MG63 (cell line): ENCODE measurements around the gene SP6. TPM values are rescaled to one million over a fixed set of nuclear protein-coding genes. Genes with fewer than 3 reads are reported as not detected.

ENCODE experiments used
- DNase-seq: peaks from one replicate; pipeline ENCODE4 v3.0.0-alpha.2; 2020
- H3K27me3 ChIP-seq: fragments of 250-450 bp; sonication (Bioruptor Pico); 2 replicates; pipeline ENCODE4 v1.5.1; 2020; ENCODE audit warnings: mild to moderate bottlenecking, moderate library complexity
- H3K36me3 ChIP-seq: fragments of 250-450 bp; sonication (Bioruptor Pico); 2 replicates; pipeline ENCODE4 v1.5.1; 2020; ENCODE audit warnings: mild to moderate bottlenecking, moderate library complexity
- H3K4me3 ChIP-seq: fragments of 250-450 bp; sonication (Bioruptor Pico); 2 replicates; pipeline ENCODE4 v1.5.1; 2020; ENCODE audit warnings: mild to moderate bottlenecking, moderate library complexity
- H3K9me3 ChIP-seq: fragments of 250-450 bp; sonication (Bioruptor Pico); 2 replicates; pipeline ENCODE4 v1.5.1; 2020; ENCODE audit warnings: mild to moderate bottlenecking, moderate library complexity
- total RNA-seq: library from RNA; depleted of rRNA; stranded (reverse); fragments of >200 nt; shearing (Covaris generic); gene quantifications from 2 replicates; pipeline ENCODE4 v1.2.3, GENCODE V29; 2014; ENCODE audit warnings: low replicate concordance

Gene SP6
- total RNA-seq, 1 experiment from 2014 or later = not detected

GRCh38 chr17:47813077-47813476 lies 37.9 kb downstream of the SP6 start:
- no peak for DNase-seq
- Histone ChIP-seq H3K27me3 (no peaks in the 10 kb centered on the region), H3K4me3 (no peak overlapping the region), H3K9me3 (no peaks in the 10 kb centered on the region), H3K36me3 (peaks cover 20% of the 10 kb centered on the region)

- Histone ChIP-seq H3K4me3 (no peak overlapping the region), H3K27me3 (no peaks in the 10 kb centered on the region), H3K9me3 (no peaks in the 10 kb centered on the region), H3K36me3 (peaks cover 22% of the 10 kb centered on the region)
- no peak for DNase-seq
Measured at GRCh38 chr17:47812146-47812920, 38.6 kb downstream of the SP6 start.

DNA sequence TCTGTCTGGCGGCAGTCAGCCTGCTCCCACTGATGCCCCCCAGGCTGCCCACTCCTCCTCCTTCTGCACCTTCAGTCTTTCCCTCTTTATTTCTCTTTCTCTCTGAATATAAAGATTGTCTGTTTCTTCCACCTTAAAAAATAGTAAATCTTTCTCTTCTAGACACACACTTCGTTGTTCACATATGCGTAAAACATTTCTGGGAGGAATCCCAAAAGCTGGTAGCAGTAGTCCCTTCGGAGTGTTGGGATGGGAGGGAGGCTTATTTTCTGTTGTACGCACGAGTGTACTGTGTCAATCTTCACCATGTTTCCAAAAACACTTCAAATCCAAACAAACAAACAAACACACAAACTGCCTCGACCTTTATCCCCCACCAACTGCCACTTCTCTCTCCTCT lies 39.3 kb downstream of the SP6 start:
- Histone ChIP-seq H3K36me3 (peaks cover 28% of the 10 kb centered on the region), H3K4me3 (no peak overlapping the region), H3K27me3 (no peaks in the 10 kb centered on the region), H3K9me3 (no peaks in the 10 kb centered on the region)
- no peak for DNase-seq

- Histone ChIP-seq H3K27me3 (no peaks in the 10 kb centered on the region), H3K4me3 (no peak overlapping the region), H3K9me3 (no peaks in the 10 kb centered on the region), H3K36me3 (peaks cover 28% of the 10 kb centered on the region)
- DNase-seq = no peak
Measured at GRCh38 chr17:47810901-47811635, 39.9 kb downstream of the SP6 start.

DNA sequence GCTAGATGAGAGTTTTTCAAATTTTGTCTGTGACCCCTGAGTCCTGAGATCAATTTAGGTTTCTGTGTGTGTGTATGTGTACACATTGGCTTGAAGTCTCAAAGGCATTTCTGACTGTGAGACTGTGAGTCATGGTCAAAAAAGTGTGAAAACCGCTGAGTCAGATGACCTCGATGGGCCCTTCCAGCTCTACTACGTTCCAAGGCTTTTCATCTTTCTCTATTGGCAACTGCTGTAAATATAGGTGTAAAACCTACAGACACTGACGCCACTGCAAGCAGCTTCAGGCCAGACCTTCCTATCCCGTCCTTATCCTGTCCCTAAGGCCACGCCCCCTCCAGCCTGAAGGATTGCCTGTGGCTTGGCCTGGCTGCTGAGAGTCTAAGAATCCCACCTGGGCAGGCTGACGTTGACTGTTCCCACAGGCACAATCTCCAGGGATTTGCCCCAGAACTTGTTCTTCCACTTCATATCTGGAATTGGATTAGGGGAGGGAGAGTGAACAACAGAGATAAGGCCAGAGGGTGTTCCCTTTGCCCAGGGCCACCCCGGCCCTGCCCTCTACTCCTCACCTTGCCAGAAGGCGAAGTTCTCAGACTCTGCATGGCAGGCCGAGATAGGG lies 40.7 kb downstream of the SP6 start:
- peak; percentile 65 for DNase-seq
- Histone ChIP-seq H3K36me3 (peaks cover 28% of the 10 kb centered on the region), H3K27me3 (peaks cover under 1% of the 10 kb centered on the region; the same call in 1 of the 2 replicates), H3K4me3 (no peak overlapping the region), H3K9me3 (no peaks in the 10 kb centered on the region)

- H3K4me3 ChIP-seq = no peak overlapping the region
- peaks cover 2% of the 10 kb centered on the region; the same call in 1 of the 2 replicates for H3K27me3 ChIP-seq
- DNase-seq = no peak
- no peaks in the 10 kb centered on the region for H3K9me3 ChIP-seq
- peaks cover 28% of the 10 kb centered on the region for H3K36me3 ChIP-seq
Measured at GRCh38 chr17:47808830-47809480, 42.0 kb downstream of the SP6 start.

DNA sequence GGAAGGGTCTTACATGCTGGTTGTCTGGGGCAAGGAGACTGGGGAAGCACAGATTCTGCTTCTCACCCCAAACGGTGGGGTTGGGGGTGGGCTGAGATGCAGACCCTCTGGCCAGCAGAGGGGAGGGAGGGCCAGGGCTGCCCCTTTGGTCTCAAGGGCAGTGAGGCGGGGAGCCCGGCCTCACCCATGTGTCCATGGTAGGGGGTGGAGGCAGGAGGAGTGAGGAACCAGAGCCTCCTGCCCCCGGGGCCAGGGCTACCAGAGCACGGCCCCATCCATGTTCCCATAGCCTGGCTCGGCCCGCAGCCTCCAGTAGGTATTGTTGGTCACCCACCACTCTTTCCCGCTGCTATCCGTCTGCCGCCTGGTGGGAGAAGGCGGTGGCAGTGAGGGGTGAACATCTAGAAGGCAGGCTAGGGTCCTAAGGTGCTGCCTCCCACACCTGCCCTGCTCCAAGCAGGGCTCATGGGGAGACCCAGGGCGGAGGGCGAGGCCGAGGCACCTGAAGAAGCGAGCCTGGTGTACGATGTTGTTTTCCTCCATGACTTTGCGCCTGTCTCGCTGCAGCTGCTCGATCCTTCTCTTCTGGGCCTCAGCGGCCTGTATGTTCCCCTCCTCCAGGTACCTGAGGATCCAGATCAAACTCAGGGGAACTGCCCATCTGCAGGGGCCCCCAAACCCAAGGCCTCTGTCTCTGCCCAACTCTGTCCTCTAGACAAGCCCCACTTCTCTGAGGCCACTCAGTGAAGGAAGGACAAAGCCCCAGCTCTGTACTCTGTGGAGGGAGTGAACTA lies 42.7 kb downstream of the SP6 start:
- Histone ChIP-seq H3K9me3 (no peaks in the 10 kb centered on the region), H3K36me3 (peaks cover 28% of the 10 kb centered on the region), H3K4me3 (no peak overlapping the region), H3K27me3 (peaks cover 2% of the 10 kb centered on the region; the same call in 1 of the 2 replicates)
- DNase-seq = no peak

GRCh38 chr17:47807421-47807820 lies 43.5 kb downstream of the SP6 start:
- Histone ChIP-seq H3K27me3 (peaks cover 2% of the 10 kb centered on the region; the same call in 1 of the 2 replicates), H3K4me3 (no peak overlapping the region), H3K36me3 (peaks cover 28% of the 10 kb centered on the region), H3K9me3 (no peaks in the 10 kb centered on the region)
- DNase-seq = no peak

DNA sequence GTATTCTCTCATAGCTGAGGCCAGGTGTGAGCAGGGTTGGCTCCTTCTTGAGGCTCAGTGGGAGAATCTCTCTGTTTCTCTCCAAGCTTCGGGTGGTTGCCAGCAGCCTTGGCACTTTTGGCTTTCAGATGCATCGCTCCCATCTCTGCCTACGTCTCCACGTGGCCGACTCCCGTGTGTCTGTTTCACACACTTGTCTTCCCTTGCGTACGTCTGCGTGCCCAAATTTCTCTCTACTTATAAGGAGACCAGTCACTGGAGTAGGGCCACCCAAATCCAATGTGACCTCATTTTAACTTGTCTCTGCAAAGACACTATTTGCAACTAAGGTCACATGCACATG lies 44.1 kb downstream of the SP6 start:
- no peak overlapping the region for H3K4me3 ChIP-seq
- no peak for DNase-seq

GRCh38 chr17:47806026-47806912 lies 44.7 kb downstream of the SP6 start:
- DNase-seq = no peak

More for the DNA sequence above, 44.1 kb downstream of the SP6 start:
- Histone ChIP-seq H3K9me3 (no peaks in the 10 kb centered on the region), H3K27me3 (peaks cover 2% of the 10 kb centered on the region; the same call in 1 of the 2 replicates), H3K36me3 (peaks cover 28% of the 10 kb centered on the region)

DNA sequence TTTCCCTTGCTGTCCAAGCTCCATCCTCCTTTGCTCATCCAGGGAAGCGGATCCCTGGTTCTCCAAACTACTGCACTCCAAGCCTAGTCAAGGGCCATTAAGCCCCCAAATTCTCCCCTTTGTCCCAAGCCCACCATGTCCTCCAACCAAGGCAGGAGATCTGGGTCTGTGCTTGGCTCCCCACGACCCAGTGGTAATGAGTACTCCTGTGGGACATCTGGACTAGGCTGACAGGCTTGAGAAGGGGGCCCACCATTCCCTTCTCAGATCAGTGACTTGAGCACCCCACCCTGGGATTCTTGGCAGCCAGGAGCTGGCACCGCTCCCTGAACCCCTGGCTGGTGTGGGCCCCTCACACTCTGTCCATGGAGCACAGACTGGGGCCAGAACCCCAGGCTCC lies 46.5 kb downstream of the SP6 start:
- Histone ChIP-seq H3K36me3 (peaks cover 21% of the 10 kb centered on the region), H3K4me3 (no peak overlapping the region), H3K9me3 (no peaks in the 10 kb centered on the region), H3K27me3 (peaks cover 4% of the 10 kb centered on the region)
- no peak for DNase-seq

More at GRCh38 chr17:47806026-47806912, 44.7 kb downstream of the SP6 start:
- Histone ChIP-seq H3K4me3 (no peak overlapping the region), H3K9me3 (no peaks in the 10 kb centered on the region), H3K36me3 (peaks cover 28% of the 10 kb centered on the region), H3K27me3 (peaks cover 2% of the 10 kb centered on the region; the same call in 1 of the 2 replicates)

DNA sequence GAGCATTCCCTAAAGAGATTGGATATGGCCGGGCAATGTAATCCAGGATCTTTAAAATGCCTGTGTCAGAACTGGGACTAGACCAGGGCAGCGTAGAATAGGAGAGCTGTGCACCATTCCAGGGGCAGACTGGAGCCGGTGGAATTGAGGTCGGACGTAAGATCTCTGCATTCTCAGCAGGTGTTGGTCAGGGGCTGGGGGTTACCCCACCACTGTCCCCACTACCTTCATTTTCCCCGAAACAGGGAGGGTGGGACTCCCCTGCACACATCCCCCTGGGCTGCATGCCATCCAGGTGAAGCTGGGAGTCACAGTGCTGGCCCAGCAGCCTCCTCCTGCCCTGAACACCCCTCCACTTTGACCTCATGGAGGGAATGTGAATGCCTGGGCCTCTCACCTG lies 47.2 kb downstream of the SP6 start:
- H3K27me3 ChIP-seq = peaks cover 7% of the 10 kb centered on the region
- no peak overlapping the region for H3K4me3 ChIP-seq
- no peaks in the 10 kb centered on the region for H3K9me3 ChIP-seq
- DNase-seq = no peak
- peaks cover 14% of the 10 kb centered on the region for H3K36me3 ChIP-seq

GRCh38 chr17:47803201-47803600 lies 47.8 kb downstream of the SP6 start:
- DNase-seq = no peak
- Histone ChIP-seq H3K27me3 (peaks cover 7% of the 10 kb centered on the region), H3K4me3 (no peak overlapping the region), H3K9me3 (no peaks in the 10 kb centered on the region), H3K36me3 (peaks cover 9% of the 10 kb centered on the region)

DNA sequence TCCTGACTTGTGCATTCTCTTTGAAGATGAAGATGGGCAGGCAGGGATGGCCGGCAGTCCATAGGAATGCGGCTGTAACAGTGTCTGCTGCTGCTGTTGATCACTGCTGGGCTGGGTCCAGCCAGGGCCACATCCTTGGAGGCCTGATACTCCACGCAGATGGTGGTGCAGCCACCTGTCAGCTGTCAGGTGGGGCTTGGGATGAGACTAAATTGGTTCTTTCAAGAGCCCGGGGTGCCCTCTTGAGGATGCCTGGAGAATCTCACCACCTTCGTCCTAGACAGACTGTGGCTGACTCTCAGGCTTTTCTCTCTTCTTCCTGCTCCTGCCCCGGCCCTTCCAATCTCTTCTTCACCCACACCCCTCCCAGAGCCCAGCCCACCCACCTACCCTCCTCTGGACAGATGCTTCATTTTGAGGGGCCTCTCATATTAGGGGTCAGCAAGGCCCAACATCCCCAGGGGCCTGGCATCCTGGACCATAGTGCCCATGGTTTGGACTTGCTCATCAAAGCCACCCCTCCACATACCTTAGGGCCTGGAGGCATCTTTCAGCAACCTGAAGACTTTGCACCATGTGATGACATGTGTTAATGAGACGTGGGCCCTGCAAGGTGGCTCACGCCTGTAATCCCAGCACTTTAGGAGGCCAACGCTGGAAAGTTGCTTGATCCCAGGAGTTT lies 48.5 kb downstream of the SP6 start:
- DNase-seq = peak; percentile 32
- Histone ChIP-seq H3K9me3 (no peaks in the 10 kb centered on the region), H3K4me3 (no peak overlapping the region), H3K27me3 (peaks cover 10% of the 10 kb centered on the region), H3K36me3 (peaks cover 8% of the 10 kb centered on the region)

DNA sequence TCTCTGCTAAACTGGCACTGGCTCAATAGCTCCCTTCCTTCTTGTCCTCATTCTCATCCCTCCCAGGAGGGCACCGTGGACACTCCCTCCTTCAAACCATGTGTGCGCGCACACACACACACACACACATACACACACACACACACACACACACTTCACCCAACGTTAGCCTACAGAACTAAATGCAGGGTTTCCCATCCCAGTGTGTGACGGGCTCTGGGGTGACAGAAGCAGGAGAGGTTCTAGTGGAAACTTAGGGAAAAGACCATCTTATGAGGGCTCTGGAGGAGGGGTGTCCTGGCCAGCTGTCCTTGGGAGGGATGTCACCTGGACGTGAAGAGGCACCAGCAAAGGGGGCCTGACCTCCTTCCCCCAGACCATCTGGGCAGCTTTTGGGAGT lies 49.1 kb downstream of the SP6 start:
- Histone ChIP-seq H3K9me3 (no peaks in the 10 kb centered on the region), H3K36me3 (peaks cover 2% of the 10 kb centered on the region; the same call in 1 of the 2 replicates), H3K4me3 (no peak overlapping the region), H3K27me3 (peaks cover 16% of the 10 kb centered on the region)
- no peak for DNase-seq
